Embryonic facial prominence (tissue), 1 donor: ENCODE measurements around the gene C1orf167.
A peak's percentile ranks its signal among the peaks of the same experiment; 100 is the strongest.
"Not testable (repeated sequence)": the region's sequence is repeated elsewhere in the genome, so short reads cannot be mapped to it uniquely, and the experiment has no call there.

ENCODE experiments used
- DNase-seq: peaks from one replicate; pipeline ENCODE4 v3.0.0-alpha.2; 2016; ENCODE audit errors: extremely low spot score

Gene C1orf167

DNA sequence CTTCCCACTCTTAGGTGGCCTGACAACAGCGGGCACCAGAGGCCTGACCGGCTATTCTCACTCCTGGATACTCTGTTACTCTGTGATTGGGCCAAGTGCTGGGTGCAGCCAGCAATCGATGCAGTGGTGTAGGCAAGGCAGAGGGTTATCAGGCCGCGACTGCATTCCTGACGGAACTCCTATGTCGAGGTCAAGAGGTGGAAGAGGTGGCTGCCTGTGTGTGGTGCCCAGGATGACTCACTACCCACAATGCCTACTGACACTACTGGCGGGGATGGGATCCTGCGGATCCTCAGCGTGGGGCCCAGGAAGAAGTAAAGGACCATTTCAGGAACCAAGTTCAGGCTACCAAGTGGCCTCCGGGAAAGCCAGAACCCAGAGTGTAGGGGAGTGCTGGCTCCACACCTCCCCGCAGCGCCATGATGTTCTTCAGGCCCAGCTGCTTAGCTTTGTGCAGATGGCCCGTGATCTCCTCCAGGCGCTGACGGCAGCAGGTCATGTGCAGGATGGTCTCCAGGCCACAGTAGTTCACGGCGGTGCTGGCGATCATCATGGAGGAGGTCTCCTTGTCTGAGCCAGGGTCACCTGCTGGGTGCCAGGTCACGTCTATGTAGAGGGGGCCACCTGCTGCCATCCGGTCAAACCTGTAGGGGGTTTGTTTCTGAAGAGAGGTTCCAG lies 38.9 kb downstream of the C1orf167 start:
- DNase-seq = no peak

DNA sequence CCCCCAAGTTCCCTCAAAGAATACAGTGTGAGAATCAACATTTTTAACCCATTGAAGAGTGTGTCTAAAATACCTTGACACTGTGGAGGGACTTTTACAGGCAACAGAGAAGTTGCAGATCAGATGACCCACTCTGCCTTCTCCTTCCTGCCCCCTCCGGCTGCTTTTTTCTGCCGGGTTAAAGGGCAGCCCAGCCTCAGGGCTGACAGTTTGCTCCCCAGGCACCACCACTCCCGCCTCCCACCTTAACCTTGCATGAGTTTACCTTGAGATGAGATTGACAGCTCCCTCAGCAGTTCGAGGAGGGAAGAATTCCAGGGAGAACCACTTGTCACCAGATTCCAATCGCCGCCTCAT lies 40.6 kb downstream of the C1orf167 start:
- no peak for DNase-seq

DNA sequence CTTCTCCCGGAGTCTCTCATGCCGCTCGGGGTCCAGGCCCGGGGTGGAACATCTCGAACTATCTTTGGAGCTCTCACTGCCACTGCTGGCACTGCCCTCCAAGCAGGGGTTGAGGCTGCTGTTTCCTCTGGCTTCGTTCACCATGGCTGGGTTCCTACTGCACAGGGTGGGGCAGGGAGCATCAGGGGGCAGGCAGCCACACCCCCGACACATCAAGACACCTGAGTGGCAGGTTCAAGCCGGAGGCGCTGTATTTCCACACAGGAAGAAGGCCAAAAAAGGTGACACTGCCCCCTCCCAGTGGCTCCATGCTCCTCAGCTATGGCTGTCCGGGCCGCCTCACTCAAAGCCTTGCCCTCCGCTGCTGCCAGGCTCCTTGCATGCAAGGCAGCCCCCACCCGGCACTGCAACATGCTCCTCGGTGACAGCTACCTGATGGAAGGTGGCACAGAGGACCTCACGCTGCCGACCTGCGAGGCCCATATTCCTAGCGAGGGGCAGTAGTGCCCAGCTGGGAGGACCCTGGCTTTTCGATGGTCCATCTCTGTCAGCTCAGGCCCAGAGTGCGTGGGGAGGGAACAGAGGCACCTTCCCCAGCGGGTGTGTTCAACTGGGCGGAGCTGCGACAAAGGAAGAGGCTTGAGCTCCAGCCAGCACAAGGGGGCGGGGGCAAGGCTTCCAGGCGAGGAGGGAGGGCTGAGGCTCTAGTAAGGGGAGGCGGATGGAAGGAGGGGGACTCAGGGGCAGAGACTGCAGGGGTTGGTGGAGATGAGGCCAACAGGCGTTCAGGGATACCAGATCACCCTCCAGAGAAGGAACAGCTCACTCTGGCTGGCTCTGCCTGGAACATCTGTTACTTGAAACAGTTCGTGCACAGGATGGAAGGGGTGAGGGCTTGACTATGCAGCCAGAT lies 41.2 kb downstream of the C1orf167 start:
- peak; percentile 82 for DNase-seq

DNA sequence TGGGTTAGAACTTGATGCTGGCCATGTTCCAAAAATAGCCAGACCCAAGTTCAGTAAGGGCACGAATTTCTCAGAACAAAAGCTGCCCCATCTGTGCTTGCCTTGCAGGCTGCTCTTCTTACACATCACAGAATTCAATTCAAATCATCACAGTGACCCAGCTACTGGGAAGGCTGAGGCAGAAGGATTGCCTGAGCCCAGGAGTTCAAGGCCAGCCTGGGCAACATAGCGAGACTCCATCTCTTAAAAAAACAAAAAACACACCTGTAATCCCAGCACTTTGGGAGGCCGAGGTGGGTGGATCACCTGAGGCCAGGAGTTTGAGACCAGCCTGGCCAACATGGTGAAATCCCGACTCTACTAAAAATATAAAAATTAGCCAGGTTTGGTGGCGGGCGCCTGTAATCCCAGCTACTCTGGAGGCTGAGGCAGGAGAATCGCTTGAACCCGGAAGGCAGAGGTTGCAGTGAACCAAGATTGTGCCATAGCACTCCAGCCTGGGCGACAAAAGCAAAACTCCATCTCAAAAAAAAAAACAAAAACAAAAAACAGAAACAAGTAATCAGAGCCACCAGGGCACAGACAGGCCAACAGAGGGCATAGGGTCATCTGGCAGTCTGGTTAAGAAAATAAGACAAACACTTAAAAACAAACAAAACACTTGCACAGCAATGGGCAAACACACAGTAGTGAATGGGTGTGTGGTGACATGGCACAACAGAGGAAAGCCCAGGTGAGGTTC lies 42.1 kb downstream of the C1orf167 start:
- not testable (repeated sequence) for DNase-seq

DNA sequence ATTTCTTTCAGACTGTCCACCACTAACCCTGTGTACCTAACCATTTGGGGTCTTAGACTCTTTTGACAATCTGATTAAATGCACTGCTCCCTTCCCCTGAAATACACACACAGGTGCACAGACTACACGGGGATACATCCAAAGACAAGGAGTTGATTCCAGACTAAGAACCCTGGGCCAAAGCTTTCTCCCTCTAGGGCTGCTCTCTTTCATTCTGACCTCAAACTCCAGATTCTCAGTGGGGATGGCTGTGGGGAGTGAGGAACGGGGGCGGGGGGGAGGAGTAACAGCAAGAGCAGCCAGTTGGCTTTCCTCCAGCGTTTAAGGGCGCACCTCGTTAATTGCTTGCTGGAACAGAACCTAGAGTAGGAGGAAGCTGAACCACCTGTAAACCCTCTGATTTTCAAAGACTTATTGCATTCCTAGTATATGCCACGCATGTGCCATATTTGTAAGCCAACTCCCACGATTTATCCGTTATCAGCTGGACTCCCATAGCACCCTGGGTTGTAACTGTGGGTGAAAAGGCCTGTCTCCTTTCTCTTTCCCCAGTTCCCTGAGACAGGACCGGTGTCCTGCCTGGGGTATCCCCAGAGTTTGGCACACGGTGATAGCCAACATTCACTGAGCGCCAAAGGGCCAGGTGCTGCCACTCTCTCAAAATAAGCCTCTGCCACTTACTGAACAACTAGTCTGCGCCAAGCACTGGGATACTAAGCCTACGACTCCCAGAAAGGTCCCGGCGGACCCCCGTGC lies 42.9 kb downstream of the C1orf167 start:
- no peak for DNase-seq

DNA sequence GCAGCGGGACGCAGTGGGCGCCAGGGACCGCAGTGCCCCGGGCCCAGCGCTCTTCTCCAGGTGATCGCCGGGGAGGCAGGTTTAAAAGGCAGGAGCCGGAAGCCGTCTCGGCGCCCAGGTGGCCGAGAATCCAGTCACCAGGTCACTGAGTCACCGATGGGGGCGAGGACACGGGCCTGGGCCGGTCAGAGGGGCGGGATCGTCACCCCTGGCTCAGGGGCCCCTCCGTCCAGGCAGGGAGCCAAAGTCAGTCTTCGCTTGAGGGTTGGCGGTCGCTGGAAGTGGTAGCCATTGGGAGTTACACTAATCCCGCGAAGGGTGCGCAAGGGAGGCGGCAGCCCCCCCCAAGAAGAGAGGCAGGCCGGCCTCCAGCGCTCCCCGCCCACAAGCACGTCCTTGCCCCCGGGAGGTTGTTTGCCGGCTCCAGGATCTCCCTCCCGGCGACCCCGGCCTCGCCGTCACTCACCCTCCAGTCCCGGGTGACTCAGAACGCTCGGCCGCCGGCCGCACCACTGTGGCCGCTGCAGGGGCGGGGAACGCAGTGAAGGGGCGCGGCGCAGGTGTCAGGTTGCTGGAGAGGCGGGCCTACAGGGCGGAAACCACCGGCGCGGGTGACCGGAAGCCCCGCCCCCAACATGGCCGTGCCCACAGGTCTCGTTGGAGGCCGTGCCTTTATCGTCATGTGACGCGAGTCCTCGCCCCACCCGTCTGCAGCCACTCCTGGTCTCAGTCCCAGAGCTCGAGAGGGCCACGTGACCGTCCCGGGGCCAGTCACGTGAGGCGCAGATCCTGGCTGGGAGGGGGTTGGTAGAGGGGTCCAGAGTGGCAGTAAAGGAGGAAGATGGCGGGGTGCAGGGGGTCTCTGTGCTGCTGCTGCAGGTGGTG lies 43.7 kb downstream of the C1orf167 start, which contains the start of the genes CLCN6 and MTHFR:
Gene CLCN6, plus strand, starts transcription at position 770 of the 885 bp plus-strand sequence. Its CDS starts 72 bp downstream, at position 842.
Gene MTHFR, minus strand, starts transcription at position 543 of the 885 bp plus-strand sequence. CDS start 2,848 bp downstream, outside the sequence.
- DNase-seq = peak; percentile 96

DNA sequence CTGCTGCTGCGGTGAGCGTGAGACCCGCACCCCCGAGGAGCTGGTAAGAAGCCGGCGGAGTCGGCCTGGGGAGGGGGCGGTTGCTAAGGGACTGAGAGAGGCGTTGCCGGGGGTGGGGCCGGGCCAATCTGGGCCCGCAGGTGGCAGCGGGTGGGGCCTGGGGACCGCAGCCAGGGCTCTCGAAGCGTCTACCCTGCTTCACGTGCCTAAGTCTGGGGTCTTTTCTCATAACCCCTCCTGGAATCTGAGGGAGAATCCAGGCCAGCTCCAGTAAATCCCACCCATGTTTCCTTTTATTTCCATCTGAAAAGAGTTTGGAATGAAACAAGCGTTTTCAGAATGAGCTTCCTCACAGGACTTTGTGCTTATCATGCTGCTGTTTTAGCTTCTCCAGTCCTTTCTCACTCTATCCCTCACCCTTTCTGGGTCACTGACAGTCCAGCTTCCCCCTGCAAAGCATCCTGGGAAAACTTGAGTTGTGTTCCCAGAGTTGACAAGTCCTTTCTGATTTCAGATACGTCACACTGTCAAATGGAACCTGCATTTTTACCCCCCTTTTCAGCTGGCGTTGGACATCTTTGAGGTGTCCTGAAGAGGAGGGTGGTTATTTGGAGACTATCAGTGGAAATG lies 44.4 kb downstream of the C1orf167 start:
- DNase-seq = no peak

DNA sequence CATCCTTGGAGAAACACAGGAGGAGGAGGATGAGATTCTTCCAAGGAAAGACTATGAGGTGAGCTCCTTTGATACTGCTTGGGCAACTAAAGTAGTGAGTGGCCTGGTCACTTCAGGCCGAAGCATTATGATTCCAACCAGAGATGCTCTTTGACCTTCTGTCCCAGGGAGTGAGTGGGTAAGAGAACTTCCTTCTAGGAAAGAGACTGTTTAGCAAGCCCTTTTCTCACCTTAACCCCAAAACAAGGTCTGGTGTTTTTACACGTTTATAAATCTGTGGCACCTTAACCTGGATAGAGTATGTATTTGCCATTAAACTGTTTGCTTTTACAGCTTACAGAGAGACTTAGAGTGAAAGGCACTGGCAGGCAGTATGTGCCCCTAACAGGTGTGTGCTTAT lies 45.1 kb downstream of the C1orf167 start:
- DNase-seq = no peak

DNA sequence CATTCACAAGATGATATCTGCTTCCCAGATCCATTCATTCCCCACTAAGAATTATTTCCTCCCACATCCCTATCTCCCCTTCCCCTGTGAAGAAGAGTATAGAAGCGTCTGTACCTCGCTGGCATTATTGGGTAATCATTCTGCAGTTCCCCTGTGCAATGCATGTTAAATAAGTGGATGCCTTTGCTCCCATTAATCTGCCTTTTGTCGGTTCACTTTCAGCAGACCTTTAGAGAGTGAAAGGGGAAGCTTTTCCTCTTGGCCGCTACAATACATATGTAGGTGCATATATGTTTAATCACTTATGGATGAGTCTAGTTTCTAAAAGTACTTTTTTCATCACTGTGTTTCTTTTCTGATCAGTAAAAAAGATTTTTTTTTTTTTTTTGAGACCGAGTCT lies 51.0 kb downstream of the C1orf167 start:
- no peak for DNase-seq

DNA sequence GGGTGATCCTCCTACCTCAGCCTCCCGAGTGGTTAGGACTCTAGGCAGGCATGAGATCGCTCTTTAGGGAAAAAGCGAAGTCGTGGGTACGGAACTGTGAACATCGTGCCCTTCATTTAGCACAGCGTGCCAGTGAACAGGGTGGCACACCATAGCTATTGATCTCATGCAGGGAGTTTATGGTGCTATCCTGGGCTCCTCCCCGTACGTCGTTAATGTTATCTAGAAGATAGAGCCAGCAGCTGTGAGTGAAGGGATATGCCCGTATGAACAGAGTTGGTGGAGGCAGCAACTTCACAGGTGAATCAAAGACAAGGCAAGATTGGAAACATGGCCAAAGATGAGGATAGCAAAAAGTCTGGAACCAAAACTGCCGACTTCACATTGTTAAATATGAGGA lies 55.2 kb downstream of the C1orf167 start:
- no peak for DNase-seq

DNA sequence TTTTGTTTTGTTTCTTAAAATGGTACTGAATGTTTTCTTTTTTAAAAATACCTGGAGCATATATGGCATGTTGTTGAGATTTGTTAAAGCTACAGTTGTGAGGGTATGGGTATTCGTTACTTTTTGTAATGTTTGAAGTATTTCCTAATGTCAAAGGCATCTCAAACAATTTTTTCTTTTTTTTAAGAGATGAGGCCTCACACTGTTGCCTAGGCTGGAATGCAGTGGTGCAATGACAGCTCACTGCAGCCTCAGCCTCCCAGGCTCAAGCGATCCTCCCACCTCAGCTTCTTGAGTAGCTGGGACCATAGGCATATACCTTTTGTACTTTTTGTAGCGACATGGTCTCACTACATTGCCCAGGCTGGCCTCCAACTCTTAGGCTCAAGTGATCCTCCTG lies 60.1 kb downstream of the C1orf167 start:
- DNase-seq = no peak

DNA sequence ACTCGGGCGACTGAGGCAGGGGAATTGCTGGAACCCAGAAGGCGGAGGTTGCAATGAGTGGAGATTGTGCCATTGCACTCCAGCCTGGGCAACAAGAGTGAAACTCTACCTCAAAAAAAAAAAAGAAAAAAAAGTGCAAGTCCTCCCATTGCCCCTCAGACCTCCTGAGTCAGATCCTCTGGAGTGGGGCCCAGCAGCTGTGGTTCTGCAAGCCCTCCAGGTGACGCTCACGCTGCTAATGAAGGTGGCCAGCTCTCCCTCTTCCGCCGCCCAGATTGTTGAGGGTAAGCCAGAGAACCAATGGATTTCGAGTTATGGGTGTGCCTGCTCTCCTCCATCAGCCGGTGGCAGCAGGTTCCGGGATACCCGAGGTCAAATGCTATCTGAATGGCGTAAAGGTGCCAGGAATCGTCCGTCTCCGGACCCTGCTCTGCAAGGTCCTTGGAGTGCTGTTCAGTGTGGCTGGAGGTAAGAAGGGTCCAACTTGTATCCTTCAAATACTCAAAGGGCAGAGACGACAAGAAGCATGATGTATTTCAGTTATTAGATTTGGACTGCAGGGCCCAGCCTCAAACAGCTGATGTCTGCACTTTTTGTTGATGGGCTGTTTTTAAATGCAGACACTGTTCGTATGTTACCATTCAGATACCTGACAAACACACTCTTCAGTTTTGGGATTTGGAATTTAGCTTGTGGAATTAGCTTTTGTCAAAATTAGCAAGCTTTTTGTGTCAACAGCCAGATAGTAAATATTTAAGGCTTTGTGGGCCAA lies 61.6 kb downstream of the C1orf167 start:
- no peak for DNase-seq

DNA sequence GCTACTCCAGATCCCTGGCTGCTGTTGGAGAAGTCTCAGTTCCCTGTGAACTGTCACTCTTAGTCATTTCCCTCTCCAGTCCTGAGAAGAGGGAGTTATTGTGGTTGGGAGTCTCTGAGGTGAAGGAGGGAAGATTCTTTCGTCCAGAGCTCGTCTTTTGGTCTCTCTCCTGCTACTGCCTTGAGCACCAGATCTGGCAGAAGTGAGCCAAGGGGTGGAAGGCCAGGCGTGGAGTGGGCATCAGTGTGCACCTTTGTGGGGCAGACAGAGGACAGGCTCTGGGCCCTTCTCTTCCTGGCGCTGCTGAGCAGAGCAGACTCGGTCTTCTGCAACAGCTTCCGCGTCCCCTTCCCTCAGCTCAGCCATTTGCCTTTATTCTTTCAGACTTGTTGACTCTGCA lies 63.1 kb downstream of the C1orf167 start:
- DNase-seq = no peak

DNA sequence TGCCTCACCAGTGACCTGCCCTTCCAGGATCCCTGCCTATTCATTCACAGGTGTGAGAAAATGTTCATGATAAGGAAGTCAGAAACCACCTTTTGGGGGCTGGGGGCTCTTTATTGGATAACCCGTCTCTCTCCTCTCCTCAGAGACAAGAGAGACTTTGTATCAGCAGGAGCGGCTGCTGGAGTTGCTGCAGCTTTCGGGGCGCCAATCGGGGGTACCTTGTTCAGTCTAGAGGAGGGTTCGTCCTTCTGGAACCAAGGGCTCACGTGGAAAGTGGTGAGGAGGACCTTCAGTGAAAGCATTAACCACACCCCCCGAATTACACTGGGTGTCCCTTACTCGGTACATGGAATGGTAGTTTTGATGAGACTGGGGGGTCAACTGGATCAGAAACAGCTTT lies 65.0 kb downstream of the C1orf167 start:
- DNase-seq = no peak

DNA sequence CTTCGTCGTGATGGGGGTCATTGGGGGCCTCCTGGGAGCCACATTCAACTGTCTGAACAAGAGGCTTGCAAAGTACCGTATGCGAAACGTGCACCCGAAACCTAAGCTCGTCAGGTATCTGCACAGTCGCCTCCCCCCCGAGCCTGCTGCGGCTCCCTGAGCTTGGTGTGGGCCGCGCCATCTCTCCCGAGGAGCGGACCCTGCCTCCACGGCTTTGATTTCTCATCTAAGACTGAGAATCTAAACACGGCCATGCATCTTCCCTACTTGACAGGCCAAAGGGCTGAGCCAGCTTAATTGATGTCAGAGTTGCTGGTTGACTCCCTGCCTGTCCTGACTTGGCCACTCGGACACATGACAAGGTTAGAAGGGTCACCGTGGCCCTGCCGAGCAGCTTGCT lies 66.5 kb downstream of the C1orf167 start:
- no peak for DNase-seq

DNA sequence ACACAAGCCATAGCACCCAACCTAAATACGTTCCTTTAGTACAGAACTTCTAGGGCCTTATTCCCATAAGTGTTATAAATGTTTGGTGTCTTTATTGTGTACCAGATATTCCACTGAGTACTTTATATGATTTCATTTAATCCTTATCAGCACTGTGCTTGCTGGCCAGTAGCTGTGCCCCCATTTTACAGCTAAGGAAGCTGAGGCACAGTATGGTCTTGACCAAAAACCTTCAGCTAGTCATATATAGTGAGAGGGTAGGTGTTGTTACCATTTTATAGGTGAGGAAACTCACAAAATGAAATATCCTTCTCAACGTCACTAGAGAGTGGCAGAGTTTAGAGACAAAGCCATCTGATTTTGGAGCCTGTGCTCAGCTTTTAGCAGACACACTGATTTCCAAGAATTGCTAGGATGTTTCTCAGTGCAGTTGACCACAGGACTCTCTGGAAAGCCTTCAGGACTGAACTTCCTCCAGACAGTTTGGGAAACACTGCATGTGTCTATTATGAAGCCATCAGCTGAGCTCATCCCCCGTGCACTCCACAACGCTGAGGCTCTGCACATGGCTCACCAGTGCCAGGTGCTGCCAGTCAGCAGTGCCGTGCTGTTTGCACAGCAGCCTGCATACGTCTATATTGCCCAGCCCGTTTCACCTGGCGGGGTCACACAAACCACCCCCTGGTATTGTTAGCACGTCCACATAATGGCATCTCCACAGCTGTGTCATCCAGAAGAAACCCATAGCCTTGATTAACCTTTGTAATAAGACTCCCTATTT lies 70.1 kb downstream of the C1orf167 start:
- no peak for DNase-seq

DNA sequence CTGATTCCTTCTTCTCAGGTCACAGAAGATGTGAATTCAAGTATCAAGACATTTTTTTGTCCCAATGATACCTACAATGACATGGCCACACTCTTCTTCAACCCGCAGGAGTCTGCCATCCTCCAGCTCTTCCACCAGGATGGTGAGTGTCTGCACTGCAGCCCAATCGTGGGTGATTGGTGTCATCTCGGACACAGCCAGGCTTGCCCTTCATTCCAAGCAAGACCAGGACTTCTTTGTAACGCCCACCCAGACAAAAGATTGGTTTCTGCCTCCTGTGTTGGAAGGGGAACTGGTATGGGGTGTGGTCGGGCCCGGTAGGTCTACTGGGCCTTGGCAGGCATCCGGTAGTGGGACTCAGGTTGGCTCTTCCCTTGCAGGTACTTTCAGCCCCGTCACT lies 71.5 kb downstream of the C1orf167 start:
- DNase-seq = no peak

DNA sequence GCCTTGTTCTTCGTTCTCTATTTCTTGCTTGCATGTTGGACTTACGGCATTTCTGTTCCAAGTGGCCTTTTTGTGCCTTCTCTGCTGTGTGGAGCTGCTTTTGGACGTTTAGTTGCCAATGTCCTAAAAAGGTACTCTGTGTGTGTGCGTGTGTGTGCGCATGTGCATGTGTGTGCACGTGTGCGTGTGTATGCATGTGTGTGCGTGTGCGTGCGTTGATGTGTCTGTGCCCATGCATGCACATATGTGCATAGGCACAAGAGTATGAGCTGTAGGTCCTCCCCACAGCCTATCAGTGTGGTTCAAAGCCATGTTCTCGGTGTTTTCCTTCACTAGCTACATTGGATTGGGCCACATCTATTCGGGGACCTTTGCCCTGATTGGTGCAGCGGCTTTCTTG lies 71.9 kb downstream of the C1orf167 start:
- DNase-seq = no peak
